H9 (cell line): ENCODE measurements around the gene EPB41. TPM values are rescaled to one million over a fixed set of nuclear protein-coding genes. Genes with fewer than 3 reads are reported as not detected.

ENCODE experiments used
- DNase-seq: peaks from one replicate; pipeline ENCODE4 v3.0.0-alpha.2; 2017
- H2AFZ ChIP-seq: one replicate; pipeline ENCODE4 v1.6.1; 2013; ENCODE audit warnings: mild to moderate bottlenecking, low read length, control low read depth, moderate library complexity
- H2AK5ac ChIP-seq: 2 replicates; pipeline ENCODE4 v1.6.1; 2013; ENCODE audit warnings: low read length, control low read depth, mixed read lengths; ENCODE audit not compliant: insufficient read length
- H2BK120ac ChIP-seq: one replicate; pipeline ENCODE4 v1.6.1; 2013; ENCODE audit warnings: low read depth, mild to moderate bottlenecking, low read length, control low read depth, inconsistent platforms; ENCODE audit not compliant: poor library complexity, severe bottlenecking
- H2BK12ac ChIP-seq: 2 replicates; pipeline ENCODE4 v1.6.1; 2013; ENCODE audit warnings: low read length, control low read depth, mixed read lengths, low read depth; ENCODE audit not compliant: insufficient read length
- H2BK15ac ChIP-seq: 2 replicates; pipeline ENCODE4 v1.6.1; 2013; ENCODE audit warnings: low read depth, low read length, control low read depth
- H2BK20ac ChIP-seq: one replicate; pipeline ENCODE4 v1.6.1; 2013; ENCODE audit warnings: low read depth, mild to moderate bottlenecking, low read length, control low read depth, inconsistent platforms; ENCODE audit not compliant: poor library complexity, severe bottlenecking
- H2BK5ac ChIP-seq: 2 replicates; pipeline ENCODE4 v1.6.1; 2013; ENCODE audit warnings: low read length, control low read depth, mixed read lengths; ENCODE audit not compliant: insufficient read length
- H3K14ac ChIP-seq: 2 replicates; pipeline ENCODE4 v1.6.1; 2013; ENCODE audit warnings: low read length, control low read depth; ENCODE audit not compliant: insufficient read depth
- H3K18ac ChIP-seq: 2 replicates; pipeline ENCODE4 v1.6.1; 2013; ENCODE audit warnings: low read depth, mild to moderate bottlenecking, mixed read lengths, low read length, control low read depth; ENCODE audit not compliant: insufficient read length
- H3K23ac ChIP-seq: 2 replicates; pipeline ENCODE4 v1.6.1; 2013; ENCODE audit warnings: low read length, control low read depth, mixed read lengths, low read depth; ENCODE audit not compliant: insufficient read length
- H3K23me2 ChIP-seq: 2 replicates; pipeline ENCODE4 v1.6.1; 2013; ENCODE audit warnings: low read depth, mild to moderate bottlenecking, mixed read lengths, low read length, control low read depth; ENCODE audit not compliant: insufficient read length, poor library complexity, severe bottlenecking
- H3K27ac ChIP-seq: 2 replicates; pipeline ENCODE4 v1.5.1; 2013; ENCODE audit warnings: low read length, control low read depth, mixed read lengths, low read depth; ENCODE audit not compliant: insufficient read length
- H3K27me3 ChIP-seq: 2 replicates; pipeline ENCODE4 v1.6.1; 2013; ENCODE audit warnings: low read length, control low read depth, inconsistent platforms; ENCODE audit not compliant: insufficient read depth
- H3K4ac ChIP-seq: 2 replicates; pipeline ENCODE4 v1.6.1; 2013; ENCODE audit warnings: low read depth, mild to moderate bottlenecking, control low read depth, inconsistent platforms, low read length, moderate library complexity
- H3K4me1 ChIP-seq: 2 replicates; pipeline ENCODE4 v1.6.1; 2013; ENCODE audit warnings: low read length, control low read depth, inconsistent platforms; ENCODE audit not compliant: insufficient read depth
- H3K4me2 ChIP-seq: 2 replicates; pipeline ENCODE4 v1.6.1; 2013; ENCODE audit warnings: low read length, control low read depth, mixed read lengths; ENCODE audit not compliant: insufficient read length, insufficient read depth
- H3K56ac ChIP-seq: 2 replicates; pipeline ENCODE4 v1.6.1; 2013; ENCODE audit warnings: low read depth, mild to moderate bottlenecking, mixed read lengths, low read length, control low read depth; ENCODE audit not compliant: insufficient read length
- H3K79me1 ChIP-seq: 2 replicates; pipeline ENCODE4 v1.6.1; 2013; ENCODE audit warnings: low read depth, mild to moderate bottlenecking, moderate library complexity, low read length, control low read depth, inconsistent platforms; ENCODE audit not compliant: insufficient read depth, poor library complexity, severe bottlenecking
- H3K79me2 ChIP-seq: 2 replicates; pipeline ENCODE4 v1.6.1; 2013; ENCODE audit warnings: low read length, control low read depth, inconsistent platforms; ENCODE audit not compliant: insufficient read depth
- H3K9ac ChIP-seq: 2 replicates; pipeline ENCODE4 v1.6.1; 2013; ENCODE audit warnings: low read length, control low read depth, mixed read lengths; ENCODE audit not compliant: insufficient read length; ENCODE audit errors: extremely low read depth
- H3K9me3 ChIP-seq: one replicate; pipeline ENCODE4 v1.6.1; 2013; ENCODE audit warnings: low read depth, low read length, inconsistent platforms; ENCODE audit not compliant: control insufficient read depth
- H3T11ph ChIP-seq: one replicate; pipeline ENCODE4 v1.6.1; 2013; ENCODE audit warnings: mild to moderate bottlenecking, low read length, control low read depth, inconsistent platforms
- H4K20me1 ChIP-seq: one replicate; pipeline ENCODE4 v1.6.1; 2013; ENCODE audit not compliant: control insufficient read depth, insufficient read length, insufficient read depth
- H4K5ac ChIP-seq: 2 replicates; pipeline ENCODE4 v1.6.1; 2013; ENCODE audit warnings: low read depth, mild to moderate bottlenecking, mixed read lengths, low read length, control low read depth; ENCODE audit not compliant: insufficient read length
- H4K8ac ChIP-seq: replicated peaks from 2 replicates; pipeline ENCODE4 v1.6.1; 2013; ENCODE audit warnings: low read length, control low read depth, mixed read lengths, low read depth; ENCODE audit not compliant: insufficient read length
- H4K91ac ChIP-seq: 2 replicates; pipeline ENCODE4 v1.6.1; 2013; ENCODE audit warnings: low read depth, mild to moderate bottlenecking, moderate library complexity, mixed read lengths, low read length, control low read depth; ENCODE audit not compliant: insufficient read length
- H3K27ac Mint-ChIP-seq, 3 experiments: 2 replicates in 2 of 3; 3 replicates in 1 of 3; pipeline ENCODE4 v1.8.0; 2020 to 2021; ENCODE audit warnings: mixed read lengths in 3 of 3, mild to moderate bottlenecking in 1 of 3, moderate library complexity in 1 of 3
- H3K27me3 Mint-ChIP-seq: 2 replicates; pipeline ENCODE4 v1.8.0; 2021; ENCODE audit warnings: low read depth, mild to moderate bottlenecking, moderate library complexity, mixed read lengths
- H3K36me3 Mint-ChIP-seq, 3 experiments: 2 replicates in 2 of 3; 3 replicates in 1 of 3; pipeline ENCODE4 v1.8.0; 2020 to 2021; ENCODE audit warnings: low read depth in 3 of 3, mixed read lengths in 3 of 3; ENCODE audit not compliant: insufficient read depth in 1 of 3
- H3K4me1 Mint-ChIP-seq, 2 experiments: 2 replicates each; pipeline ENCODE4 v1.8.0; 2020; ENCODE audit warnings: mixed read lengths in 2 of 2
- H3K4me3 Mint-ChIP-seq, 2 experiments: 2 replicates in 1 of 2; 3 replicates in 1 of 2; pipeline ENCODE4 v1.8.0; 2020 to 2021; ENCODE audit warnings: mild to moderate bottlenecking in 2 of 2, mixed read lengths in 2 of 2, moderate library complexity in 1 of 2
- H3K9me3 Mint-ChIP-seq, 2 experiments: 2 replicates in 1 of 2; 3 replicates in 1 of 2; pipeline ENCODE4 v1.8.0; 2020; ENCODE audit warnings: mild to moderate bottlenecking in 2 of 2, mixed read lengths in 2 of 2, moderate library complexity in 1 of 2
- WGBS: extraction: QIAGEN DNeasy Blood & Tissue Kit; methylation state at CpG from one replicate; pipeline ENCODE4 v1.1.7; 2013; ENCODE audit warnings: missing lambda C conversion rate, low lambda C conversion rate, mixed read lengths; ENCODE audit not compliant: insufficient read length; ENCODE audit errors: extremely low coverage; 5-methylcytosine and 5-hydroxymethylcytosine counted together
- total RNA-seq: library from RNA; stranded (reverse); gene quantifications from 2 replicates; pipeline ENCODE4 v1.2.1, GENCODE V29; 2021
- TF ChIP-seq, protein P1 (sequence below): fragments of 200-600 bp; sonication (generic); conservative IDR thresholded peaks from 3 replicates; pipeline ENCODE4 v1.8.0; 2021; ENCODE audit warnings: antibody characterized with exemption, mild to moderate bottlenecking

Gene EPB41
- total RNA-seq, 1 experiment from 2014 or later = 75.4 TPM

DNA sequence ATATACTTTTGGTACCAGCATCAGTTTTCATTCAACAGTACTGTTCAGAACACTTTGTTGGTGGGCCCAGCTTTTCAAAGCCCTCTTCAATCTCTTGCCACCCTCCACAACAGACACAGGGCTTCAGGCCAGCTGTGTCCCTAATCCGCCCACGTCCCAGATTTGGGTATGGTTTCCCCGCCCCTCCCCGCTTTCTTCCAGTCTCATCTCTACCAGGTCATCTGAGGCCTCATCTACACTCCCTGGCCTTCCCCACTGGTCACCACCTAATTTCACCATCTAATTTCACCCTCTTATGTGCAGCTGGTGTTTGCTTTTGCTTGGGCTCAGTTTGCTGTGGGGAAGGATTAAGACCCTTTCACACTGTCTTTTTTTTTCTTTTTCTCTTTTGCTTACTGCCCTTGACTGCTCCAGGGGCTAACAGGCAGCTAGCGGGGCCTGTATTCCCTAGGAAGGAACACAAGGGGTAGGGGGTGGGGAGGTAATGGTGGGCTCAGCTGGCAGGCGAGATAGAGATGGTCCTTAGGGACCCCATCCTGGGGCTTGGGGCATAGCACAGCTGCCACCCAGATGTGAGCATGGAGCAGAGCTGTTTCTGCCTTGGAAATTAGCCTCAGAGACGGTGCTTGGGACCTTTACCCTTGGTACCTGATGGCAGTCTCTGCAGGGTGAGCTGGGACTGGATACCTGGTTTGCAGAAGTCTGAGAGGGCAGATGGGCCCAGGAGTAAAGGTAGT is 3.8 kb upstream of the EPB41 start:
- Histone ChIP-seq H3K4ac (no peak overlapping the region), H2AK5ac (no peak overlapping the region), H4K5ac (no peak overlapping the region), H3K23ac (no peak overlapping the region), H4K8ac (no peak overlapping the region), H3K79me1 (no peaks in the 10 kb centered on the region), H3K9ac (no peak overlapping the region), H3K9me3 (no peaks in the 10 kb centered on the region), H3K14ac (no peak overlapping the region), H3K4me1 (0 out of 2 replicates have a peak, but pooled peaks cover 2% of the 10 kb centered on the region), H3K4me2 (no peak overlapping the region), H2BK120ac (no peak overlapping the region), H2BK5ac (no peak overlapping the region), H3T11ph (no peak overlapping the region), H3K79me2 (no peaks in the 10 kb centered on the region), H3K18ac (no peak overlapping the region), H3K23me2 (peaks cover 4% of the 10 kb centered on the region), H2BK15ac (no peak overlapping the region), H2AFZ (no peak overlapping the region), H2BK20ac (no peak overlapping the region), H3K27me3 (no peaks in the 10 kb centered on the region), H3K27ac (no peak overlapping the region), H3K56ac (no peak overlapping the region), H4K20me1 (no peaks in the 10 kb centered on the region), H2BK12ac (no peak overlapping the region), H4K91ac (no peak overlapping the region)
- TF ChIP-seq, protein P1, sequence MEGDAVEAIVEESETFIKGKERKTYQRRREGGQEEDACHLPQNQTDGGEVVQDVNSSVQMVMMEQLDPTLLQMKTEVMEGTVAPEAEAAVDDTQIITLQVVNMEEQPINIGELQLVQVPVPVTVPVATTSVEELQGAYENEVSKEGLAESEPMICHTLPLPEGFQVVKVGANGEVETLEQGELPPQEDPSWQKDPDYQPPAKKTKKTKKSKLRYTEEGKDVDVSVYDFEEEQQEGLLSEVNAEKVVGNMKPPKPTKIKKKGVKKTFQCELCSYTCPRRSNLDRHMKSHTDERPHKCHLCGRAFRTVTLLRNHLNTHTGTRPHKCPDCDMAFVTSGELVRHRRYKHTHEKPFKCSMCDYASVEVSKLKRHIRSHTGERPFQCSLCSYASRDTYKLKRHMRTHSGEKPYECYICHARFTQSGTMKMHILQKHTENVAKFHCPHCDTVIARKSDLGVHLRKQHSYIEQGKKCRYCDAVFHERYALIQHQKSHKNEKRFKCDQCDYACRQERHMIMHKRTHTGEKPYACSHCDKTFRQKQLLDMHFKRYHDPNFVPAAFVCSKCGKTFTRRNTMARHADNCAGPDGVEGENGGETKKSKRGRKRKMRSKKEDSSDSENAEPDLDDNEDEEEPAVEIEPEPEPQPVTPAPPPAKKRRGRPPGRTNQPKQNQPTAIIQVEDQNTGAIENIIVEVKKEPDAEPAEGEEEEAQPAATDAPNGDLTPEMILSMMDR = no peak
- H3K9me3 Mint-ChIP-seq = no peaks in the 10 kb centered on the region; a peak in 1 of 5 replicates
- no peak overlapping the region for H3K4me3 Mint-ChIP-seq
- H3K27ac Mint-ChIP-seq = peak overlapping the region in 1 of 3 experiments; percentile 44; a peak in 1 of 7 replicates
- H3K36me3 Mint-ChIP-seq = no peaks in the 10 kb centered on the region; a peak in 1 of 7 replicates
- peaks cover 5% of the 10 kb centered on the region; the same call in 1 of the 2 replicates for H3K27me3 Mint-ChIP-seq
- peaks cover 8 to 18% of the 10 kb centered on the region in 2 experiments for H3K4me1 Mint-ChIP-seq
- DNase-seq = no peak
- WGBS = no CpG with 5 or more reads among the region's 7 CpGs
